NCI-H1436 treated with DMSO at 0.1 percent for 48 hours (cell line): ENCODE measurements around the gene PIGV.
"Not testable (repeated sequence)": the region's sequence is repeated elsewhere in the genome, so short reads cannot be mapped to it uniquely, and the experiment has no call there.

Source experiments
- DNase-seq: peaks from one replicate; lab custom pipeline; 2025; lab: John Stamatoyannopoulos, UW

The PIGV gene

DNA sequence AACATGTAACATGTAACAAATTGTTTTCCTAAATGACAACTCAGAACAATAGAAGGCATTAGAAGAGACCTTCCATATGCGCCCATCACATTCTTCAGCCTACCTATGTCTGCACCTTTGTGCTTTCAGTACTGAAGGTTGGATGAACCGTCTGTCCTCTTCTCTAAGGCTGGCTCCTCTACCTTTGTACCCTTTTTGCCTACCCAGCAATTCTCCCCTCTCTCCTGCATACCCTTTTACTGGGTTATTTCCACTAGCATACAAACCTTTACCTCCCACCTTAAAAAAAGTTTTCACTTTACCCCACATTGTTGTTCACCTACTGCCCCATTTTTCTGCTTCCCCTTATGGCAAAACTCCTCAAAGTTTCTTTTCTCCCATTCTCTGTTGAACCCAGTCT lies 5.2 kb downstream of the PIGV start:
- DNase-seq = no peak

GRCh38 chr1:26794391-26794790 lies 6.6 kb downstream of the PIGV start:
- no peak for DNase-seq

GRCh38 chr1:26797627-26798026 lies 9.9 kb downstream of the PIGV start:
- DNase-seq = no peak

GRCh38 chr1:26799479-26800142 lies 11.9 kb downstream of the PIGV start:
- no peak for DNase-seq

DNA sequence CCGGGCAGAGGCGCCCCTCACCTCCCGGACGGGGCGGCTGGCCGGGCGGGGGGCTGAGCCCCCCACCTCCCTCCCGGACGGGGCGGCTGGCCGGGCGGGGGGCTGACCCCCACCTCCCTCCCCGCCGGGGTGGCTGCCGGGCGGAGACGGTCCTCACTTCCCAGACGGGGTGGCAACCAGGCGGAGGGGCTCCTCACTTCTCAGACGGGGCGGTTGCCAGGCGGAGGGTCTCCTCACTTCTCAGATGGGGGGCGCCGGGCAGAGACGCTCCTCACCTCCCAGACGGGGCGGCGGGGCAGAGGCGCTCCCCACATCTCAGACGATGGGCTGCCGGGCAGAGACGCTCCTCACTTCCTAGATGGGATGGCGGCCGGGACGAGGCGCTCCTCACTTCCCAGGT lies 16.2 kb downstream of the PIGV start:
- not testable (repeated sequence) for DNase-seq

GRCh38 chr1:26810105-26810504 lies 22.4 kb downstream of the PIGV start:
- not testable (repeated sequence) for DNase-seq

DNA sequence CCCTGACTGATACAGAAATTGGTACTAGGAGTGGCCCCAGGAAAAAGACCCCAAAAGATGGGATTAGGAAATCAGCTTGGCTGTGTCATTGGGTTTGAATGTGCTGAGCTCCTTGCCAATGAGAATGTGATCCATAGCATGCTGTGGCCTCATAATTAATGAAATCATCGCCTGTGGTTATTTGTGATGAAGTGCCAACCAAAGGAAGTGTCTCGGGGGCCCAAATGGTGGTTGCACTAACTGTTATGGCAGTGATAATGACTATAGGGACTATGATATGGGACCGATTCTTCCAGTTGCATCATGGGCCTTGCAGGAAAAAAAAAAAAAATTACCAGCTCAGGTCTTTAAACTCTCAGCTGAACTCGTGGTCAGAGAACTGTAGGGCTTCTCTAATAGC lies 23.3 kb downstream of the PIGV start:
- no peak for DNase-seq

GRCh38 chr1:26811708-26812107 lies 24.0 kb downstream of the PIGV start:
- no peak for DNase-seq

- DNase-seq = no peak
Measured at GRCh38 chr1:26814377-26814776, 26.6 kb downstream of the PIGV start.

- no peak for DNase-seq
Measured at GRCh38 chr1:26814893-26815292, 27.1 kb downstream of the PIGV start.

GRCh38 chr1:26820784-26821269 lies 33.1 kb downstream of the PIGV start:
- no peak for DNase-seq

GRCh38 chr1:26822737-26823395 lies 35.1 kb downstream of the PIGV start:
- DNase-seq = no peak

GRCh38 chr1:26824731-26825130 lies 37.0 kb downstream of the PIGV start:
- DNase-seq = no peak

GRCh38 chr1:26826261-26827105 lies 38.7 kb downstream of the PIGV start, which contains the start of gene ZDHHC18:
Gene ZDHHC18, plus strand, starts transcription at chr1:26826688. Its CDS starts 117 bp downstream, at chr1:26826805.
- DNase-seq = no peak

DNA sequence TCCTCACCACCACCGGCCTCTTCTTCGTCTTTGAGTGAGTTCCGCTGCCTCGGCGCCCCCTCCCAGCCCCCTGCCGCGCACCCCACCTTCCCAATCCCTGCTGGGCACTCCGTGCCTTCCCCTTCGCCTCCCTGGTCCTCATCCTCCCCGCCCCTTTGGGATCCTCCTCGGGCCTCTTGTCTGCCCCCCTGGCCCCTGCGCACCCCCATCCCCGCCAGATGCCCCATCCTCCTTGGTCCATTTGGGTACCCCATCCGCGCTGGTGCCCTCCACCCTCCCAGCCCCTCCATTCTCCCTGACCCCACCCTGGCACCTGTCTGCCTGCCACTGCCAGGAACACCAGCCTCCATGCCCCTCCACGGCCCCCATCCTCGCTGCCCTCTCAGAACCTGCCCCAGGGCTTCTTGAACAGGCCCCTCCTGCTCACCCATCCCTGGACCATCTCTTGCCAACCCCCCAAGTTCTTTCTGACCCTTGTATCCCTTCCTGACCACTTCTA lies 39.4 kb downstream of the PIGV start:
- no peak for DNase-seq

DNA sequence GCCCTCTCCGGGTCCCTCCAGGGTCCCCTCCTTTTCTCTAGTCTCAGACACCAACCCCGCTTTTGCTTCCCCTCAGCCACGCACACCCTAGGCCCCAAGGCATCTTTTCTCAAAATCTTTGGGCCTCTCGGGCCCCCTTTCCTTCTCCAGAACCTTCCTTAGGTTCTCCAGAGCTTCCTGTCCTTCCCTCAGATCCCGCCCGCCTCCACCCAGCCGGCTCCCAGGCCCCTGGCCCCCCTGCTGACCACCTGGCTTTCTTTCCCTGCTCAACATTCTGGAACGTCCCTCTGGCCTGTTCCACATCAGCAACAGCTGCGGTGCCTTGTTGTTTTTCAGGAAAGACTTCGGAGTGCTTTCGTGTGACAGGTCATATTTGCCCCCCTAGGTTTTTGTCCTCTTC lies 39.9 kb downstream of the PIGV start:
- DNase-seq = no peak

DNA sequence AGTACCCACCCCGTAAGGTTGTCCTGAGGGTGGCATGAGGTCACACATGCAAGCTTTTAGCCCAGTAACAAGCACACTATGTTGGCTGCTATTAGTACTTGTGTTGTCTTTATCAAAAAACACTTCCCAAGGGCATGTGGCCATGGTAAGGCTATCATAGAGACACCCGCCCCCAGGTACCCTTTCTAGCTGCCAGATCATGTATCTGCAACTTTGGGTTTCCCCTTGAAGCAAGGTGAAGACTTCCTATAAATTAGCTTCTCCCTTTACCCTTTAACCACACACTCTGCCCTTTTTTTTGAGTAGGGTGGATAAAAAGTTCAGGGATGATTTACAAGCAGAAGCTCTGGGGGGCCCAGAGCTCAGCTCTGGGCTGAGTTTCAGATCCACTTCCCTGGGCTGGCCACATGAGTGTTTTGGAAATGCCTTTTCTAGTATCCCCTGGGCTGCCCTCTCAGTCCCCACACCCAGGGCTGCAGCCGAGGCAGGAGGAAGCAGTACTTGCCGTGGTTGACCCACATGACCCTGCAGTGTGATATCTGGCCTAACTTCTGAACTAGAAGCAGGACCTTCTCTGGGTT lies 40.8 kb downstream of the PIGV start:
- DNase-seq = no peak

- no peak for DNase-seq
Measured at GRCh38 chr1:26829184-26829911, 41.6 kb downstream of the PIGV start.

- DNase-seq = no peak
Measured at GRCh38 chr1:26831059-26831458, 43.3 kb downstream of the PIGV start.

DNA sequence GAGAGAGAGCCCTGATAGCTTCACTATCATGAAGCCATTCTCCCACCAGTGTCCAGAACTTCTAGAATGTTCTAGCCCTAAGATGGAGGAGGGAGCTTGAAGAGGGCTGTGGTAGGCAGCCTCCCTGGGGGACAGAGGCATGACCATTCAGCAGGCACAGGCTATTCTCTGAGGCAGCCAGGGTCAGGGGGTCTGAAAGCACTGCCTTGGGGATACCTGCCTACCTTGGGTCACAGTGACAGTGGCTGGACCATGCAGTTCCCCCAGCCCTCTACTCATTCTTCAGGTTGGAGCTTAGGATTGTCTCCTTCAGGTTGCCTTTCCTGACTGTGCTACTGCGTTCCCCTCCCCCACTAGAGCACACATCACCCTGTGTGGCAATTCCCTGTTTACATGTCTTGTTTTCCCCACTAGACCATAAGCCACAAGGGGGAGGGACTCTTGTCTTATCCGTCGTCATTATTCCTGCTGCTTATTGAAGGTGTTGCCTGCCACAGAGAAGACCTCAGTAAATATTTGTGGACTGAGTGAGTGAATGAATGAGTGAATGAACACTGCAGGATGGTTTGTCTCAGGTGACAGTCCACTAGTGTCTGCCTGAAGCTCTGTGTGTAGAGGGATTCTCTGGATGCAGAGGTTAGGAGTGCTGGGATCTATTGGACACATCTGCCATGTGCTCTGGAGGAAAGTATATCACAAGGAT lies 43.9 kb downstream of the PIGV start:
- no peak for DNase-seq
